Measurements from ENCODE around the gene ZBED4.

GRCh38 chr22:49934160-49934890 is 80.7 kb downstream of the ZBED4 start:
- TF ChIP-seq EGR1 (IDR thresholded peaks at IDR 0.05; ENCODE audit: low read depth in 2 of 2) (no peak), CTCF (IDR thresholded peaks at IDR 0.05; ENCODE audit: low read depth, low read length, missing input control) (no peak), REST (IDR thresholded peaks at IDR 0.05) (no peak), JUND (IDR thresholded peaks at IDR 0.05) (no peak), GABPA (IDR thresholded peaks at IDR 0.05 in 1 of 2, conservative IDR thresholded peaks at IDR 0.05 in 1 of 2) (no peak), HNF4G (IDR thresholded peaks at IDR 0.05) (no peak), YY1 (IDR thresholded peaks at IDR 0.05) (no peak), RAD21 (IDR thresholded peaks at IDR 0.05) (no peak), ZBTB33 (IDR thresholded peaks at IDR 0.05) (no peak)
